GM18861 (cell line): ENCODE measurements around the gene RGP1.

Source experiments
- ATAC-seq: cut with Tn5 transposase; IDR thresholded peaks from one replicate; pipeline ENCODE4 v1.9.1; 2021; ENCODE audit not compliant: unreplicated experiment

The RGP1 gene

DNA sequence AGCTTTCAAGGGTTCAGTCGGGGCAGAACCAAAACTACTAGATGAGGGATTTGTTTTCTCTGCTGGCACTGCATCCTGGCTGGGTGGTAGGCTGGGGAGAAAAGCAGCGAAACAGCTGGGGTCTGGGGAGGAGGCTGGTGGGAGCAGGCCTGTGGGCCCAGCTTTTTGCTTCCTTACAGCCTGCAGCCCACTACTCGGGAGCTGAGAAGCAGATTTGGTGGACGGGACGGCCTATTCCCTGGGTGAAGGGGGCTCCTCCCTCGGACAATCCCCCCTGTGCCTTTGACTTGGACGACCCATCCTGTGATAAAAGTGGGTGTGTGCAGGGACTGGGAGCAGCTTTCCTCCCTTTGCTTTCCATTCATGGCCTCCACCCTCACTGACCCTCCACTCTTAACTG, 51.4 kb downstream of the RGP1 start:
- no peak for ATAC-seq

- no peak for ATAC-seq
These were observed 52.4 kb downstream of the RGP1 start for GRCh38 chr9:35801328-35802128.

- no peak for ATAC-seq
These were observed 57.0 kb downstream of the RGP1 start for GRCh38 chr9:35806101-35806500.
